ENCODE measurements around the gene TMEM81. TPM values are rescaled to one million over a fixed set of nuclear protein-coding genes. Genes with fewer than 3 reads are reported as not detected.

Gene TMEM81, protein sequence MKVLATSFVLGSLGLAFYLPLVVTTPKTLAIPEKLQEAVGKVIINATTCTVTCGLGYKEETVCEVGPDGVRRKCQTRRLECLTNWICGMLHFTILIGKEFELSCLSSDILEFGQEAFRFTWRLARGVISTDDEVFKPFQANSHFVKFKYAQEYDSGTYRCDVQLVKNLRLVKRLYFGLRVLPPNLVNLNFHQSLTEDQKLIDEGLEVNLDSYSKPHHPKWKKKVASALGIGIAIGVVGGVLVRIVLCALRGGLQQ
- polyA plus RNA-seq (2013, experiment 1 of 2): 1.2 TPM
- 1.4 TPM for polyA plus RNA-seq (2013, experiment 2 of 2)

DNA sequence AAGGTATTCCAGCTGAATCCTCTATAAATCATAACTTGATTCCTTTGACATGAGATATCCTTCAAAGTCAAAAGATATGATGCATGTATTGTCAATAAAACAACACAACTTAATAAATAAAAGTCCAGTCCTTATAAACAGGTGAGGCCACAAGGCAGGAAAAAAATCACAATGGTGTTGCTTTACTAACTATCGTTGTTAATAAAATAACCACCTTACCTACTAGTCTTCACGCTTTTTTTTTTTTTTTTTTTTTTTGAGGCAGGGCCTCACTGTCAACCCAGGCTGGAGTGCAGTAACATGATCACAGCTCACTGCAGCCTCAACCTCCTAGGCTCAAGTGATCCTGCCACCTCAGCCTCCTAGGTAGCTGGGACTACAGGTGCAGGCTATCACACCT, at the start of gene TMEM81:
Gene TMEM81 (minus strand): TSS at position 101 of the 400 bp plus-strand sequence. CDS start 140 bp downstream, outside the sequence.
- Histone ChIP-seq H3K27ac (ENCODE audit: low read depth, low read length) (no peak within 1 kb of the TSS), H2AK5ac (ENCODE audit: low read length) (no peak within 1 kb of the TSS), H3K79me1 (ENCODE audit: low read length) (no peaks in the 10 kb centered on the region), H3K4ac (ENCODE audit: low read depth, low read length) (no peak within 1 kb of the TSS), H4K8ac (ENCODE audit: low read depth, low read length) (no peak within 1 kb of the TSS), H3K4me2 (ENCODE audit: low read length) (no peak within 1 kb of the TSS), H3K79me2 (ENCODE audit: control insufficient read depth, insufficient read depth, low read length) (no peaks in the 10 kb centered on the region), H3K4me3 (ENCODE audit: low read length) (no peak within 1 kb of the TSS), H2BK120ac (ENCODE audit: low read depth, low read length) (no peak within 1 kb of the TSS), H2BK5ac (ENCODE audit: low read length) (no peak within 1 kb of the TSS), H4K5ac (ENCODE audit: low read length) (no peak within 1 kb of the TSS), H3K4me1 (ENCODE audit: control insufficient read depth, low read depth, low read length) (no peaks in the 10 kb centered on the region), H2BK15ac (replicated peaks; ENCODE audit: low read depth) (no peak within 1 kb of the TSS), H3K56ac (ENCODE audit: low read length) (no peak within 1 kb of the TSS), H3K23ac (ENCODE audit: low read length) (no peak within 1 kb of the TSS), H3K18ac (ENCODE audit: low read length) (no peak within 1 kb of the TSS), H3K9ac (ENCODE audit: low read length) (no peak within 1 kb of the TSS), H3K36me3 (ENCODE audit: control insufficient read depth, insufficient read depth, low read length) (peaks cover 3% of the 10 kb centered on the region), H3K27me3 (ENCODE audit: insufficient read depth, low read length, poor library complexity) (no peaks in the 10 kb centered on the region)
- DNase-seq: no peak
- no CpG with 5 or more reads among the region's 2 CpGs for WGBS (ENCODE audit: extremely low coverage, insufficient coverage, low lambda C conversion rate)

DNA sequence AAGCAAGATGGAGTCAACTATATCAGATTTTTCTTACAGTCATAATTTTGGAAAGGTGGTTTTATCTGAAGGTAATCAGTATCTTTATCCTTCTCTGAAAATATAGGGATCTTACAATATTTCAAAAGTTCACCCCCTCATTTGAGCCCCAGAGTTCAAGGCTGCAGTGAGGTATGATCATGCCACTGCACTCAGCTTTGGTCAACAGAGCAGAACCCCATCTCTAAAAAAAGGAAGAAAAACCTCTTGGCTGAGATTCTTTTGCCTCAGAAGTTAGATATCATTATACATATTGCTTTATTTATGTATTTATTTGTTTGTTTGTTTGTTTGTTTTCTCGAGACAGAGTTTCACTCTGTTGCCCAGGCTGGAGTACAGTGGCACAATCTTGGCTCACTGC, 49.0 kb upstream of the TMEM81 start:
- DNase-seq: no peak
- no peaks in the 10 kb centered on the region for H3K4me1 ChIP-seq (ENCODE audit: control insufficient read depth, low read depth, low read length)
- no peak overlapping the region for H2BK120ac ChIP-seq (ENCODE audit: low read depth, low read length)
- H3K4ac ChIP-seq (ENCODE audit: low read depth, low read length): no peak overlapping the region
- no peaks in the 10 kb centered on the region for H3K79me1 ChIP-seq (ENCODE audit: low read length)
- WGBS (ENCODE audit: extremely low coverage, insufficient coverage, low lambda C conversion rate): no CpG with 5 or more reads among the region's 1 CpG
- no peaks in the 10 kb centered on the region for H3K27me3 ChIP-seq (ENCODE audit: insufficient read depth, low read length, poor library complexity)
- H2BK5ac ChIP-seq (ENCODE audit: low read length): no peak overlapping the region
- H3K56ac ChIP-seq (ENCODE audit: low read length): no peak overlapping the region
- no peak overlapping the region for H2BK15ac ChIP-seq (replicated peaks; ENCODE audit: low read depth)
- H3K36me3 ChIP-seq (ENCODE audit: control insufficient read depth, insufficient read depth, low read length): no peaks in the 10 kb centered on the region
- H3K18ac ChIP-seq (ENCODE audit: low read length): no peak overlapping the region
- H3K23ac ChIP-seq (ENCODE audit: low read length): no peak overlapping the region
- H3K27ac ChIP-seq (ENCODE audit: low read depth, low read length): no peak overlapping the region
- H4K5ac ChIP-seq (ENCODE audit: low read length): no peak overlapping the region
- no peak overlapping the region for H3K4me2 ChIP-seq (ENCODE audit: low read length)
- H2AK5ac ChIP-seq (ENCODE audit: low read length): no peak overlapping the region
- H4K8ac ChIP-seq (ENCODE audit: low read depth, low read length): no peak overlapping the region
- no peak overlapping the region for H3K4me3 ChIP-seq (ENCODE audit: low read length)
- no peaks in the 10 kb centered on the region for H3K79me2 ChIP-seq (ENCODE audit: control insufficient read depth, insufficient read depth, low read length)
- H3K9ac ChIP-seq (ENCODE audit: low read length): no peak overlapping the region

DNA sequence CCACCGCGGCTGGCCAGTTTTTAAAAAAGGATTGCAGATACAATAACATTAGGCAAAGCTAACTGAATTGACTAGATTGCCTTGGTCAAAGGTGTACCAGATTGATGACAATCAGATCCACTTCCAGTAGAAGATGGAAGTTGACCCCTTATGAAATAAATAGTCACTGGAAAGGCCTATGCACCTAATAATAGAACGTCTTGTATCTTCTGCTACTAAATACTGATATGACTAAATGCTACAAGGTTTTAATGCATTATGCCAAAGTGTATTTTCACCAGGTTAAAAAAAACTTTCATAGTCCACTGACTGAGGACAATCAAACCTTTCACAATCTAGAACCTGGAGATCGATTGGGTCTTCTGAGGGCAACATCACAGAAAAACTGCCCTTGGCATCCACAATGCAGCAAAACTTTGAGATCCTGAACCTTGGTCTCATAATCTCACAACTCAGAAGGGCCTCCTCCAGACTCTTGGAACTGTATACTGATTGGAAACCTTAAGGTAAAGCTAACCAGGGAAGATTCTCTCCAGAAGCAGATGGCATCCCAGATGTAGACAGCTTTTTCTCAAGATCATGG, 45.3 kb upstream of the TMEM81 start:
- Histone ChIP-seq H2BK120ac (ENCODE audit: low read depth, low read length) (no peak overlapping the region), H3K36me3 (ENCODE audit: control insufficient read depth, insufficient read depth, low read length) (no peaks in the 10 kb centered on the region), H4K8ac (ENCODE audit: low read depth, low read length) (no peak overlapping the region), H3K27ac (ENCODE audit: low read depth, low read length) (no peak overlapping the region), H4K5ac (ENCODE audit: low read length) (no peak overlapping the region), H3K18ac (ENCODE audit: low read length) (no peak overlapping the region), H3K4me1 (ENCODE audit: control insufficient read depth, low read depth, low read length) (no peaks in the 10 kb centered on the region), H3K9ac (ENCODE audit: low read length) (no peak overlapping the region), H3K79me2 (ENCODE audit: control insufficient read depth, insufficient read depth, low read length) (no peaks in the 10 kb centered on the region), H3K4me2 (ENCODE audit: low read length) (no peak overlapping the region), H2BK5ac (ENCODE audit: low read length) (no peak overlapping the region), H3K79me1 (ENCODE audit: low read length) (no peaks in the 10 kb centered on the region), H3K56ac (ENCODE audit: low read length) (no peak overlapping the region), H2BK15ac (replicated peaks; ENCODE audit: low read depth) (no peak overlapping the region), H3K23ac (ENCODE audit: low read length) (no peak overlapping the region), H3K4me3 (ENCODE audit: low read length) (no peak overlapping the region), H3K27me3 (ENCODE audit: insufficient read depth, low read length, poor library complexity) (no peaks in the 10 kb centered on the region), H3K4ac (ENCODE audit: low read depth, low read length) (no peak overlapping the region), H2AK5ac (ENCODE audit: low read length) (no peak overlapping the region)
- WGBS (ENCODE audit: extremely low coverage, insufficient coverage, low lambda C conversion rate): no CpG with 5 or more reads among the region's 4 CpGs
- no peak for DNase-seq

DNA sequence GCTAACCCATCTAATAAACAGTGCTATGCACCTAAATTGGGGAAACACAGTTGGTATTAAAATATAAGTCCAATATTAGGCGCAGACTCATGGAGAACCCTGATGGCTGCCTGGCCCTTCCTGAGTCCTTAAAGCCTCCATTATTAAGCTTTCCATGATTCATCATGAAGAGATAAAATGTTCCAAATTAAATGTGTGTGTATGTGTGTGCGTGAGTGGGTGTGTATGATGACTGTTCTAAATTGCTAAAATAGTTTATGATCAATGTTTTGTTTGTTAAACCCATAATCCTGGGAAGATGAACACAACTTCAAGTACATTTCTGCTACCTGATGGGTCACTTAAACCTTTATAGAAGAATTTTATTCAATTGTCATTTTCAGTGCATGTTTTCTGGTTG, 43.8 kb upstream of the TMEM81 start:
- Histone ChIP-seq H3K9ac (ENCODE audit: low read length) (no peak overlapping the region), H3K56ac (ENCODE audit: low read length) (no peak overlapping the region)

DNA sequence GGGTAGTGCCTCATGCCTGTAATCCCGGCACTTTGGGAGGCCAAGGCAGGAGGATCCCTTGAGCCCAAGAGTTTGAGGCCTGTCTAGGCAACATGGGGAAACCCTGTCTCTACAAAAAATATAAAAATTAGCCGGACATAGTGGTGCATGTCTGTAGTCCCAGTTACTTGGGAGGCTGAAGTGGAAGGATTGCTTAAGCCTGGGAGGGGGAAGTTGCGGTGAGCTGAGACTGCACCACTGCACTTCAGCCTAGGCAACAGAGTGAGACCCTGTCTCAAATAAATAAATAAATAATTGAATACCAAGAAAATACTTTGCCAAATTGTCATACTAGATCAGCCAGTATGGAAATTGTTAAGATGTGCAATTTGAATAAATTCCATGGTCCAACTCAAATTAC, 43.4 kb upstream of the TMEM81 start:
- no peak for DNase-seq
- no peak overlapping the region for H3K4me2 ChIP-seq (ENCODE audit: low read length)

More for the DNA sequence above, 43.8 kb upstream of the TMEM81 start:
- no CpG with 5 or more reads among the region's 2 CpGs for WGBS (ENCODE audit: extremely low coverage, insufficient coverage, low lambda C conversion rate)
- Histone ChIP-seq H2BK5ac (ENCODE audit: low read length) (no peak overlapping the region), H2BK15ac (replicated peaks; ENCODE audit: low read depth) (no peak overlapping the region), H3K4ac (ENCODE audit: low read depth, low read length) (no peak overlapping the region), H3K18ac (ENCODE audit: low read length) (no peak overlapping the region), H3K4me3 (ENCODE audit: low read length) (no peak overlapping the region), H3K4me2 (ENCODE audit: low read length) (no peak overlapping the region), H3K79me1 (ENCODE audit: low read length) (no peaks in the 10 kb centered on the region), H3K36me3 (ENCODE audit: control insufficient read depth, insufficient read depth, low read length) (no peaks in the 10 kb centered on the region), H2BK120ac (ENCODE audit: low read depth, low read length) (no peak overlapping the region), H2AK5ac (ENCODE audit: low read length) (no peak overlapping the region), H4K8ac (ENCODE audit: low read depth, low read length) (no peak overlapping the region), H3K27ac (ENCODE audit: low read depth, low read length) (no peak overlapping the region), H4K5ac (ENCODE audit: low read length) (no peak overlapping the region), H3K27me3 (ENCODE audit: insufficient read depth, low read length, poor library complexity) (no peaks in the 10 kb centered on the region), H3K79me2 (ENCODE audit: control insufficient read depth, insufficient read depth, low read length) (no peaks in the 10 kb centered on the region), H3K4me1 (ENCODE audit: control insufficient read depth, low read depth, low read length) (no peaks in the 10 kb centered on the region), H3K23ac (ENCODE audit: low read length) (no peak overlapping the region)
- DNase-seq: no peak

More for the DNA sequence above, 43.4 kb upstream of the TMEM81 start:
- H3K36me3 ChIP-seq (ENCODE audit: control insufficient read depth, insufficient read depth, low read length): no peaks in the 10 kb centered on the region
- H3K56ac ChIP-seq (ENCODE audit: low read length): no peak overlapping the region
- no peak overlapping the region for H2BK120ac ChIP-seq (ENCODE audit: low read depth, low read length)
- no peaks in the 10 kb centered on the region for H3K27me3 ChIP-seq (ENCODE audit: insufficient read depth, low read length, poor library complexity)
- no peak overlapping the region for H2AK5ac ChIP-seq (ENCODE audit: low read length)
- no peak overlapping the region for H3K4ac ChIP-seq (ENCODE audit: low read depth, low read length)
- H3K9ac ChIP-seq (ENCODE audit: low read length): no peak overlapping the region
- H3K79me1 ChIP-seq (ENCODE audit: low read length): no peaks in the 10 kb centered on the region
- H3K23ac ChIP-seq (ENCODE audit: low read length): no peak overlapping the region
- no peak overlapping the region for H3K27ac ChIP-seq (ENCODE audit: low read depth, low read length)
- H4K5ac ChIP-seq (ENCODE audit: low read length): no peak overlapping the region
- no peak overlapping the region for H2BK15ac ChIP-seq (replicated peaks; ENCODE audit: low read depth)
- H2BK5ac ChIP-seq (ENCODE audit: low read length): no peak overlapping the region
- no peak overlapping the region for H3K4me3 ChIP-seq (ENCODE audit: low read length)
- no CpG with 5 or more reads among the region's 3 CpGs for WGBS (ENCODE audit: extremely low coverage, insufficient coverage, low lambda C conversion rate)
- H3K4me1 ChIP-seq (ENCODE audit: control insufficient read depth, low read depth, low read length): no peaks in the 10 kb centered on the region
- no peak overlapping the region for H4K8ac ChIP-seq (ENCODE audit: low read depth, low read length)
- no peaks in the 10 kb centered on the region for H3K79me2 ChIP-seq (ENCODE audit: control insufficient read depth, insufficient read depth, low read length)
- H3K18ac ChIP-seq (ENCODE audit: low read length): no peak overlapping the region
